Urinary bladder (tissue), 4 donors: ENCODE measurements around the gene GRB14. TPM values are rescaled to one million over a fixed set of nuclear protein-coding genes. Genes with fewer than 3 reads are reported as not detected.
"Not testable (repeated sequence)": the region's sequence is repeated elsewhere in the genome, so short reads cannot be mapped to it uniquely, and the experiment has no call there.

Source experiments
- DNase-seq: peaks from one replicate; pipeline ENCODE4 v3.0.0-alpha.2; 2015; ENCODE audit errors: extremely low spot score
- H3K27ac ChIP-seq: one replicate; pipeline ENCODE4 v1.5.1; 2013; ENCODE audit warnings: low read depth, mild to moderate bottlenecking, moderate library complexity
- H3K36me3 ChIP-seq: one replicate; pipeline ENCODE4 v1.6.1; 2013; ENCODE audit warnings: mild to moderate bottlenecking, moderate library complexity; ENCODE audit not compliant: insufficient read depth
- H3K4me1 ChIP-seq: one replicate; pipeline ENCODE4 v1.6.1; 2013; ENCODE audit warnings: mild to moderate bottlenecking, moderate library complexity; ENCODE audit not compliant: insufficient read depth
- H3K4me3 ChIP-seq: one replicate; pipeline ENCODE4 v1.5.1; 2013; ENCODE audit warnings: low read depth, low read length
- WGBS: extraction: QIAGEN DNeasy Blood & Tissue Kit; methylation state at CpG from one replicate; pipeline ENCODE4 v1.1.7; 2013; 5-methylcytosine and 5-hydroxymethylcytosine counted together
- polyA plus RNA-seq: library from polyadenylated mRNA; stranded (reverse); fragments of 200-250 nt; gene quantifications from one replicate; pipeline ENCODE4 v1.2.3, GENCODE V29; 2013
- total RNA-seq: library from RNA; depleted of rRNA; stranded (reverse); fragments of >200 nt; gene quantifications from one replicate; pipeline ENCODE4 v1.2.3, GENCODE V29; 2014
- donor health status: healthy with polysubstance abuse.
- donor health status: healthy.

GRB14 gene
- total and polyA plus RNA-seq, 2 donors, result 0.95 to 5.8 TPM

DNA sequence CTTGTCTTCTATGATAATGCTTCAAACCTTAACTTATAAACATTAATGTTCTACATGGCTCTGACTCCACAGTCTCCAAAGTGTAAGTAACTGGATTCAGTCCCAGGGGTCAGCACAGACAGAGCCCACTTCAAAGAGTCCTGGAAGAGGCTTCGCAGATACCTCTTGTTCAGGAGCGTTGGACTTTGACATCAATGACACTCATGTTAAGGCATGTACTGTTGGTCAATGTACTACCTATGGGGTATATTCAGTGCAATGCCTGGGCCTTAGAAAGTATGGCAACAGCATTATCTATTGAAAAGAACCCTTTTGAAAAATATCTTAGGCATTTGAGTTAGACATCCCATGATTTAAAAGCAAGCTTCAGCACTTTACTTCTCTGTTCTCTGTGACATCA lies 143.1 kb downstream of the GRB14 start:
- WGBS, result 66% methylated on average over 2 of the region's 2 CpGs
- Histone ChIP-seq H3K4me3 (no peak overlapping the region), H3K27ac (no peak overlapping the region), H3K4me1 (no peaks in the 10 kb centered on the region), H3K36me3 (no peaks in the 10 kb centered on the region)
- DNase-seq, result no peak

DNA sequence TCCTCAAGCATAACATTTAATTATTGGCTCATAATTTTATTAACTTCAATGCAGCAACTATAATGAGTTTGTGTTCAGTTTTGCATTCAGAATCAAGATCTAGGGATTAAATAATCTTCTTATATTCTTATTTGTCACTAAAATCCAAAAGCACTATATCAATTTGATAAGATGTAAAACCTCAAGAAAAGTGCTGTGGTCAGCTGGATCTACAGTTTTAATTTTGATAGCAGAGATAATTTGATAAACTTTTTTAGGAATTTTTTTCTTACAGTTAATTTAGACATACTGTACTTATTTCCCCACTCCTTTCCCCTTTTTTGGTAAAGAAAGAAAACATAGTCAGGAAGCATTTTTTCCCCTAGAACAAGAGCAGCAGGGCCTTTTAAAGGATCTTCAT lies 146.4 kb downstream of the GRB14 start:
- DNase-seq, result no peak
- no peaks in the 10 kb centered on the region for H3K4me1 ChIP-seq
- H3K4me3 ChIP-seq, result no peak overlapping the region
- H3K27ac ChIP-seq, result no peak overlapping the region
- H3K36me3 ChIP-seq, result no peaks in the 10 kb centered on the region

DNA sequence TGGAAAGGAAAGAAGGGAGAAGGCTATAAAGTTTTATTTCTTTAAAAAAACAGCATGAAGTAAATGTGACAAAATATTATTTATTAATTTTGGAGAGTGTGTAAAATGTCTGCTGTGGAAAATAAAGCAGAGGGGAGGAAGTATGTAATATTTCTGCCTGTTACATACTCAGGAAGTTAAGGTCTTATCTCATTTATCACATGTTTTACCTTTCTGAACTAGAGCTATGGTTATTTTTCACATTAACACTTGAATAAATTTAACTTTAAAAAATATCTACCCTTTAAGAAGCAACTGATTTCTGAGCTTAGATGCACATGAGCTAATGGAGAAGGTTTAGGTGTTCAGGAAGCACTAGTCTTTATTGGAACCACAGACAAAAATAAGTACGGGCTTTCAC lies 148.3 kb downstream of the GRB14 start:
- no peak overlapping the region for H3K27ac ChIP-seq
- WGBS, result 57% methylated on average over 1 of the region's 1 CpG
- H3K4me1 ChIP-seq, result no peaks in the 10 kb centered on the region
- no peak overlapping the region for H3K4me3 ChIP-seq
- H3K36me3 ChIP-seq, result no peaks in the 10 kb centered on the region
- DNase-seq, result no peak

DNA sequence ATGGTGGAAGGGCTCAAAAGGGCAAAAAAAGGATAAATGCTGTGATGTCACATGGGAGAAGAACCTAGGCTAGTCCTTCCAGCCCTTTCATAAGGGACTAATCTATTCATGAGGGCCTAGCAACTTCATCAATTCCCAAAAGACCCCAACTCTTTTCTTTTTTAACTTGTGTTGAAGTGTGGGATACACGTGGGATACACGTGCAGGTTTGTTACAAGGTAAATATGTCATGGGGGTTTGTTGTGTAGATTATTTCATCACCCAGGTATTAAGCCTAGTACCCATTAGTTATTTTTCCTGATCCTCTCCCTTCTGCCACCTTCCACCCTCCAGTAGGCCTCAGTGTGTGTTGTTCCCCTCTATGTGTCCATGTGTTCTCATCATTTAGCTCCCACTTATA lies 156.2 kb downstream of the GRB14 start:
- WGBS, result 93% methylated on average over 2 of the region's 2 CpGs
- not testable (repeated sequence) for H3K27ac ChIP-seq

GRCh38 chr2:164464376-164464775 lies 156.9 kb downstream of the GRB14 start:
- DNase-seq, result no peak
- 89% methylated on average over 5 of the region's 5 CpGs for WGBS
- Histone ChIP-seq H3K4me3 (no peak overlapping the region), H3K27ac (no peak overlapping the region), H3K36me3 (no peaks in the 10 kb centered on the region), H3K4me1 (no peaks in the 10 kb centered on the region)

More for the DNA sequence above, 156.2 kb downstream of the GRB14 start:
- not testable (repeated sequence) for H3K36me3 ChIP-seq, DNase-seq, H3K4me3 ChIP-seq, H3K4me1 ChIP-seq

GRCh38 chr2:164458792-164459191 lies 162.5 kb downstream of the GRB14 start:
- no peak for DNase-seq
- Histone ChIP-seq H3K4me3 (no peak overlapping the region), H3K36me3 (no peaks in the 10 kb centered on the region), H3K4me1 (no peaks in the 10 kb centered on the region), H3K27ac (no peak overlapping the region)
- WGBS, result 68% methylated on average over 2 of the region's 2 CpGs

DNA sequence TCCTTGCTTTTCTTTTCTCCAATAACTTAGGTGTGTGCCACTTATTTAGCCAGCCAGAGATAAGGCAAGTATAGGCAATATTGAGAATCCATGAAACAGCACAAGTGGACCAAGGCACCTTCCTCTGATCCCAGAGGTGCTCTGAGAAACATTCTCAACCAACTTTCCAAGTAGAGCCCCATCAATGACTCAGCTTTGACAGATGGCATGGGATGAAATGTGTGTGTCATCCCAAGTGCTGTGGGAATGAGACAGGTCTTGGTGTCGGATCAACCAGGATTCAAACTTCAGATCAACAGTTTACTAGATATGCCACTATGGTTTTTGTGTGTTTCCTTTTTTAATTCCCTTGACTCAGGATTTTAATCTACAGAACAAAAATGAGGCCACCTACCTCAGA lies 164.0 kb downstream of the GRB14 start:
- no peak for DNase-seq
- H3K27ac ChIP-seq, result no peak overlapping the region
- H3K36me3 ChIP-seq, result no peaks in the 10 kb centered on the region
- 89% methylated on average over 1 of the region's 1 CpG for WGBS
- no peaks in the 10 kb centered on the region for H3K4me1 ChIP-seq
- no peak overlapping the region for H3K4me3 ChIP-seq

- DNase-seq, result no peak
- Histone ChIP-seq H3K36me3 (no peaks in the 10 kb centered on the region), H3K27ac (no peak overlapping the region), H3K4me3 (no peak overlapping the region), H3K4me1 (no peaks in the 10 kb centered on the region)
- 29% methylated on average over 4 of the region's 4 CpGs for WGBS
Observed at GRCh38 chr2:164456619-164457018, 164.7 kb downstream of the GRB14 start.

GRCh38 chr2:164453656-164454305 lies 167.5 kb downstream of the GRB14 start:
- no peak for DNase-seq
- Histone ChIP-seq H3K36me3 (no peaks in the 10 kb centered on the region), H3K4me1 (no peaks in the 10 kb centered on the region), H3K4me3 (no peak overlapping the region), H3K27ac (no peak overlapping the region)
- WGBS, result 69% methylated on average over 5 of the region's 5 CpGs

- Histone ChIP-seq H3K27ac (no peak overlapping the region), H3K4me1 (no peaks in the 10 kb centered on the region), H3K4me3 (no peak overlapping the region), H3K36me3 (no peaks in the 10 kb centered on the region)
- WGBS, result 95% methylated on average over 2 of the region's 2 CpGs
- DNase-seq, result no peak
Observed at GRCh38 chr2:164450278-164450677, 171.0 kb downstream of the GRB14 start.

GRCh38 chr2:164449706-164450105 lies 171.6 kb downstream of the GRB14 start:
- H3K4me1 ChIP-seq, result no peaks in the 10 kb centered on the region
- no peak for DNase-seq
- no peak overlapping the region for H3K27ac ChIP-seq
- WGBS, result 74% methylated on average over 5 of the region's 5 CpGs
- no peaks in the 10 kb centered on the region for H3K36me3 ChIP-seq
- H3K4me3 ChIP-seq, result no peak overlapping the region

DNA sequence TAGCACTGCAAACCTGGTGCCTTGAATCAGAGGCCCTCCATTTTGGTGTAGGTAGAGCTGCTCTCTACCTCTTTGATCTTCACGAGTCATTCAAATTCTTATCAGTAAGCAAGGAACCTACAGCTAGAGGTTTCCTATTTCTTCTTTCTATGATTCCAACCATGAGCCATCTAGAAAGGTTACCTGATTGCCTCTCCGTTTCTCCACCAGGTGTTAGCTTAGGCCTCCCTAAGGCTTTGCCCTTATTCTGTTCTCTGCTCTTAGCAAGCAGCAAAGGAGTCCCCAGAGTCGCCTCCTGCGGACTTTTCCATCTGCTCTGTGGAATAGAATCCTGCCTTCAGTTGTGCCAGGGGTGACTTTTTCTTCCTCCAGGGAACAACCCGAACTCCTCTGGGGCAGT lies 173.6 kb downstream of the GRB14 start:
- 82% methylated on average over 5 of the region's 5 CpGs for whole genome bisulfite sequencing
- Histone ChIP-seq H3K4me1 (no peaks in the 10 kb centered on the region), H3K4me3 (no peak overlapping the region), H3K36me3 (no peaks in the 10 kb centered on the region), H3K27ac (no peak overlapping the region)
- DNase-seq, result no peak
